HG03558 (cell line): ENCODE data around the gene NLGN1.

Experiments
- ATAC-seq: cut with Tn5 transposase; IDR thresholded peaks from one replicate; pipeline ENCODE4 v1.9.1; 2021; ENCODE audit warnings: moderate number of reproducible peaks; ENCODE audit not compliant: unreplicated experiment; ENCODE audit errors: extremely low read depth

The NLGN1 gene

DNA sequence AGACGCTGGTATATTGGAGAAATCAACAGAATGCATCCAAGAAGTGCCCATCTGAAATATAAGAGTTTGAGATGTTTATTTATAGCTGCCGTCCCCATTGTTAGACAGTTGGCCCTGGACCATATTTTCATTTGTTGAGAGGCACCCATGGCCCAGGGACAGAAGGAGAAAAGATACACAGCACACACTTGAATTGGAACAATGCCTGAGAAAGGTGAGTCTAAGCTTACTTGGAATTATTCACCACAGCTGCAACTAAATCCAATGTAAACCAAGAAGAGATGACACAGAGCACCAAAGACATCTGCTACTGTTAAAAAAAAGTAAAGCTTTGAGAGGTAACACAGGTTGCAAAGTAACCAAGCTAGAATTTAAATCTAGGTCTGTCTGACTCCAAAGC, 936.1 kb downstream of the NLGN1 start:
- no peak for ATAC-seq

DNA sequence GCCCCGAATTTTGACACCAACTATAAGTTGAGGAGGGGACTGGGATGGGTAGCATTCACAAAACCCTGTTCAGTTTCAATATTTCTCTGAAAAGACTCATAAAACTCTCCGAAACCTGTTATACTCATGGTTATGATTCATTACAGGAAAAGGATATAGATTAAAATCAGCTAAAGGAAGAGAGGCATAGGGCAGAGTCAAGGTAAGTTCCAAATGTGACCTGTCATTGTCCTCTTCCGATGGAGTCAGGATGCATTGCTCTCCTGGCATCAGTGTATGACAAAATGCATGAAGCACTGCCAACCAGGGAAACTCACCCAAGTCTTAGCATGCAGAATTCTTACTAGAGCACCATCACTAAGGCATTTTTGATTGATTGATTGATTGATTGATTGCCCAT, 936.6 kb downstream of the NLGN1 start:
- no peak for ATAC-seq

DNA sequence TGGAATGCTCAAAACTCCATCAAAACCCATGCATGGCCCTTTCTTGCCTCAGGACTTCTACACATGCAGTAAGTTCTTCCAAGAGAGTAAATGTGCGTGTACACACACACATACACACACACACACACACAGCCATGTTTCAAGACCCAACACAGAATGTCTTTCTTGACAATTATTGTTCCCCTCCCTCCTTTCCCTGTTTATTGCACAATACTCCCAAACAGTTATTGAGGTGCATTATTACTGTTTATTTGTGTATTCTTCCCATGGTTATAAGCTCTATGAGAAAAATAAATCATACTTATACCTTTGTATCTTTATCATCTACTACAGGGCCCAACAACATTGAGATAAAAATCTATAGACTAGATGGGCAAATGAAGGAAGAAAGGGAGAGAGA, 937.8 kb downstream of the NLGN1 start:
- no peak for ATAC-seq

DNA sequence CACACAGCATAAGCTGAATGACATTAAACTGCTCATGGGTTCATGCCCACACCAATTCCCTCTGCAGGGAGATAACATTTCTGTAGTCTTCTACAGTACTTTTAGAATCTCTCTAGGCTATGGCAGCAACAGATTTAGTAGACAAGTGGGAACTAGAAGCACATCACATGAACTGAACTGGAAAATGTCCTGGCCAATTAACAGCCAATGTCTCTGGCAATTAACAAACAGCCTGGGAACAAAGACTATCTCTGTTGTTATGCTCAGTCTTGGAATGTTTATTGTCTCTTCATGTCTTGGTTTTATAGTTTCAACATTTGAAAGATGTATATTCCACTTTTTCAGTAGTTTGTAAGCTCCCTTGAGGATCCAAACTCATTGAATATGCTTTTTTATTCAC, 938.4 kb downstream of the NLGN1 start:
- no peak for ATAC-seq
